Measurements from ENCODE around the gene RWDD3.

DNA sequence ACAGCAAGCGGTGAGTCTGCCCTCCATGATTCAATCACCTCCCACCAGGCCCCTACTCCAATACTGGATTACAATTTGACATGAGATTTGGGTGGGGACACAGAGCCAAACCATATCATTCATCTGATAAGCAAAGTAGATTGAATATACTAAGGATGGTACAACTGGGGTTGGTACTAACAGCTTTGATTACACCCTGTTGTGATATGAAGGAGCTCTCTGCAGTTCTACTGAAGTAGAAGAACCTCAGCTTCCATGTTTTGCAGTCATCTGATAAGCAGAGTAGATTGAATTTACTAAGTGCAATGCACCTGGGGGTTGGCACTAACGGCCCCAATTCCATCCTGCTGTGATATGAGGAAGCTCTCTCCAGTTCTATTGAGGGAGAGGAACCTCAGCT is 31.1 kb downstream of the RWDD3 start:
- TF ChIP-seq, protein P1, sequence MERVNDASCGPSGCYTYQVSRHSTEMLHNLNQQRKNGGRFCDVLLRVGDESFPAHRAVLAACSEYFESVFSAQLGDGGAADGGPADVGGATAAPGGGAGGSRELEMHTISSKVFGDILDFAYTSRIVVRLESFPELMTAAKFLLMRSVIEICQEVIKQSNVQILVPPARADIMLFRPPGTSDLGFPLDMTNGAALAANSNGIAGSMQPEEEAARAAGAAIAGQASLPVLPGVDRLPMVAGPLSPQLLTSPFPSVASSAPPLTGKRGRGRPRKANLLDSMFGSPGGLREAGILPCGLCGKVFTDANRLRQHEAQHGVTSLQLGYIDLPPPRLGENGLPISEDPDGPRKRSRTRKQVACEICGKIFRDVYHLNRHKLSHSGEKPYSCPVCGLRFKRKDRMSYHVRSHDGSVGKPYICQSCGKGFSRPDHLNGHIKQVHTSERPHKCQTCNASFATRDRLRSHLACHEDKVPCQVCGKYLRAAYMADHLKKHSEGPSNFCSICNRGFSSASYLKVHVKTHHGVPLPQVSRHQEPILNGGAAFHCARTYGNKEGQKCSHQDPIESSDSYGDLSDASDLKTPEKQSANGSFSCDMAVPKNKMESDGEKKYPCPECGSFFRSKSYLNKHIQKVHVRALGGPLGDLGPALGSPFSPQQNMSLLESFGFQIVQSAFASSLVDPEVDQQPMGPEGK (CRISPR knock-in tag; IDR thresholded peaks at IDR 0.05; ENCODE audit: borderline replicate concordance), result no peak
- TF ChIP-seq, protein P2, sequence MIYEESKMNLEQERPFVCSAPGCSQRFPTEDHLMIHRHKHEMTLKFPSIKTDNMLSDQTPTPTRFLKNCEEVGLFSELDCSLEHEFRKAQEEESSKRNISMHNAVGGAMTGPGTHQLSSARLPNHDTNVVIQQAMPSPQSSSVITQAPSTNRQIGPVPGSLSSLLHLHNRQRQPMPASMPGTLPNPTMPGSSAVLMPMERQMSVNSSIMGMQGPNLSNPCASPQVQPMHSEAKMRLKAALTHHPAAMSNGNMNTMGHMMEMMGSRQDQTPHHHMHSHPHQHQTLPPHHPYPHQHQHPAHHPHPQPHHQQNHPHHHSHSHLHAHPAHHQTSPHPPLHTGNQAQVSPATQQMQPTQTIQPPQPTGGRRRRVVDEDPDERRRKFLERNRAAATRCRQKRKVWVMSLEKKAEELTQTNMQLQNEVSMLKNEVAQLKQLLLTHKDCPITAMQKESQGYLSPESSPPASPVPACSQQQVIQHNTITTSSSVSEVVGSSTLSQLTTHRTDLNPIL (CRISPR knock-in tag; IDR thresholded peaks at IDR 0.05; ENCODE audit: low read depth), result no peak
- no peak for TF ChIP-seq ARNTL (CRISPR knock-in tag; IDR thresholded peaks at IDR 0.05; ENCODE audit: borderline replicate concordance, low read depth)
- TF ChIP-seq ESRRG (CRISPR knock-in tag; IDR thresholded peaks at IDR 0.05), result no peak
- no peak for TF ChIP-seq ZFP3 (CRISPR knock-in tag; IDR thresholded peaks at IDR 0.05)
- no peak for TF ChIP-seq ISL1 (CRISPR knock-in tag; IDR thresholded peaks at IDR 0.05)
- no peak for TF ChIP-seq GLIS3 (CRISPR knock-in tag; IDR thresholded peaks at IDR 0.05)
- no peak for TF ChIP-seq ZNF70 (CRISPR knock-in tag; IDR thresholded peaks at IDR 0.05)
- TF ChIP-seq, protein P3, sequence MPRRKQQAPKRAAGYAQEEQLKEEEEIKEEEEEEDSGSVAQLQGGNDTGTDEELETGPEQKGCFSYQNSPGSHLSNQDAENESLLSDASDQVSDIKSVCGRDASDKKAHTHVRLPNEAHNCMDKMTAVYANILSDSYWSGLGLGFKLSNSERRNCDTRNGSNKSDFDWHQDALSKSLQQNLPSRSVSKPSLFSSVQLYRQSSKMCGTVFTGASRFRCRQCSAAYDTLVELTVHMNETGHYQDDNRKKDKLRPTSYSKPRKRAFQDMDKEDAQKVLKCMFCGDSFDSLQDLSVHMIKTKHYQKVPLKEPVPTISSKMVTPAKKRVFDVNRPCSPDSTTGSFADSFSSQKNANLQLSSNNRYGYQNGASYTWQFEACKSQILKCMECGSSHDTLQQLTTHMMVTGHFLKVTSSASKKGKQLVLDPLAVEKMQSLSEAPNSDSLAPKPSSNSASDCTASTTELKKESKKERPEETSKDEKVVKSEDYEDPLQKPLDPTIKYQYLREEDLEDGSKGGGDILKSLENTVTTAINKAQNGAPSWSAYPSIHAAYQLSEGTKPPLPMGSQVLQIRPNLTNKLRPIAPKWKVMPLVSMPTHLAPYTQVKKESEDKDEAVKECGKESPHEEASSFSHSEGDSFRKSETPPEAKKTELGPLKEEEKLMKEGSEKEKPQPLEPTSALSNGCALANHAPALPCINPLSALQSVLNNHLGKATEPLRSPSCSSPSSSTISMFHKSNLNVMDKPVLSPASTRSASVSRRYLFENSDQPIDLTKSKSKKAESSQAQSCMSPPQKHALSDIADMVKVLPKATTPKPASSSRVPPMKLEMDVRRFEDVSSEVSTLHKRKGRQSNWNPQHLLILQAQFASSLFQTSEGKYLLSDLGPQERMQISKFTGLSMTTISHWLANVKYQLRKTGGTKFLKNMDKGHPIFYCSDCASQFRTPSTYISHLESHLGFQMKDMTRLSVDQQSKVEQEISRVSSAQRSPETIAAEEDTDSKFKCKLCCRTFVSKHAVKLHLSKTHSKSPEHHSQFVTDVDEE (CRISPR knock-in tag; IDR thresholded peaks at IDR 0.05), result no peak
- TF ChIP-seq ZFP30 (CRISPR knock-in tag; IDR thresholded peaks at IDR 0.05), result no peak

Data from SK-N-SH treated with all-trans-retinoic acid at 6 μM for 48 hours (cell line).